ENCODE data around the gene CEBPZOS. TPM values are rescaled to one million over a fixed set of nuclear protein-coding genes. Genes with fewer than 3 reads are reported as not detected.

The CEBPZOS gene
- total and polyA plus RNA-seq, 4 donors, result 19.5 to 59.4 (median 29.6) TPM

GRCh38 chr2:37168217-37168981, 27.9 kb upstream of the CEBPZOS start:
- Histone ChIP-seq H3K4me1 (ENCODE audit: control insufficient read depth in 5 of 5, insufficient read depth in 5 of 5, low read length in 5 of 5) (no peaks in the 10 kb centered on the region), H3K9me3 (ENCODE audit: control insufficient read depth in 4 of 4, insufficient read depth in 3 of 4, low read length in 3 of 4) (no peaks in the 10 kb centered on the region), H3K9ac (ENCODE audit: insufficient read depth in 1 of 2, low read length in 2 of 2) (no peak overlapping the region), H3K4me3 (no peak overlapping the region), H3K36me3 (ENCODE audit: control insufficient read depth in 4 of 4, insufficient read depth in 4 of 4, low read length in 4 of 4) (no peaks in the 10 kb centered on the region), H3K27ac (ENCODE audit: low read depth in 1 of 2, low read length in 1 of 2) (no peak overlapping the region), H3K27me3 (ENCODE audit: control insufficient read depth in 3 of 3, insufficient read depth in 3 of 3, low read length in 2 of 3) (no peaks in the 10 kb centered on the region)
- peak; percentile 31 for TF ChIP-seq CTCF (IDR thresholded peaks at IDR 0.05; ENCODE audit: control extremely low read depth, extremely low read depth)
- 46 to 49% methylated on average over 17 of the region's 17 CpGs for WGBS, 2 donors
- ATAC-seq (ENCODE audit: insufficient read depth, low FRiP score) (peak; percentile 58), DNase-seq (peak in 2 of 3 donors; percentile 40 to 46)

- Histone ChIP-seq H3K27ac (ENCODE audit: low read depth in 1 of 2, low read length in 1 of 2) (no peak overlapping the region), H3K4me1 (ENCODE audit: control insufficient read depth in 5 of 5, insufficient read depth in 5 of 5, low read length in 5 of 5) (no peaks in the 10 kb centered on the region), H3K4me3 (no peak overlapping the region), H3K27me3 (ENCODE audit: control insufficient read depth in 3 of 3, insufficient read depth in 3 of 3, low read length in 2 of 3) (no peaks in the 10 kb centered on the region), H3K9me3 (ENCODE audit: control insufficient read depth in 4 of 4, insufficient read depth in 3 of 4, low read length in 3 of 4) (no peaks in the 10 kb centered on the region), H3K9ac (ENCODE audit: insufficient read depth in 1 of 2, low read length in 2 of 2) (no peak overlapping the region), H3K36me3 (ENCODE audit: control insufficient read depth in 4 of 4, insufficient read depth in 4 of 4, low read length in 4 of 4) (no peaks in the 10 kb centered on the region)
- no peak for TF ChIP-seq CTCF (IDR thresholded peaks at IDR 0.05; ENCODE audit: control extremely low read depth, extremely low read depth)
- ATAC-seq (ENCODE audit: insufficient read depth, low FRiP score) (no peak), DNase-seq (no peak)
Measured at GRCh38 chr2:37171624-37171950, 24.7 kb upstream of the CEBPZOS start.

GRCh38 chr2:37173741-37174140, 22.6 kb upstream of the CEBPZOS start:
- H3K4me1 ChIP-seq (ENCODE audit: control insufficient read depth in 5 of 5, insufficient read depth in 5 of 5, low read length in 5 of 5), result no peaks in the 10 kb centered on the region
- DNase-seq (no peak), ATAC-seq (ENCODE audit: insufficient read depth, low FRiP score) (no peak)
- no peaks in the 10 kb centered on the region for H3K36me3 ChIP-seq (ENCODE audit: control insufficient read depth in 4 of 4, insufficient read depth in 4 of 4, low read length in 4 of 4)
- H3K9me3 ChIP-seq (ENCODE audit: control insufficient read depth in 4 of 4, insufficient read depth in 3 of 4, low read length in 3 of 4), result no peaks in the 10 kb centered on the region
- H3K4me3 ChIP-seq, result no peak overlapping the region
- no peaks in the 10 kb centered on the region for H3K27me3 ChIP-seq (ENCODE audit: control insufficient read depth in 3 of 3, insufficient read depth in 3 of 3, low read length in 2 of 3)
- H3K27ac ChIP-seq (ENCODE audit: low read depth in 1 of 2, low read length in 1 of 2), result no peak overlapping the region
- no peak for TF ChIP-seq CTCF (IDR thresholded peaks at IDR 0.05; ENCODE audit: control extremely low read depth, extremely low read depth)
- no peak overlapping the region for H3K9ac ChIP-seq (ENCODE audit: insufficient read depth in 1 of 2, low read length in 2 of 2)
- 86 to 90% methylated on average over 1 of the region's 1 CpG for WGBS, 2 donors

All from lung (tissue), 12 donors.